Activated naive CD4-positive, alpha-beta T cell treated with Interleukin-2 at 50 U/mL for 16 hours (primary cell): Measurements from ENCODE around the gene RFX2.
"Not testable (repeated sequence)": the region's sequence is repeated elsewhere in the genome, so short reads cannot be mapped to it uniquely, and the experiment has no call there.

Source experiments
- DNase-seq: peaks from one replicate; pipeline ENCODE4 v3.0.0-alpha.2; 2020

Gene RFX2

DNA sequence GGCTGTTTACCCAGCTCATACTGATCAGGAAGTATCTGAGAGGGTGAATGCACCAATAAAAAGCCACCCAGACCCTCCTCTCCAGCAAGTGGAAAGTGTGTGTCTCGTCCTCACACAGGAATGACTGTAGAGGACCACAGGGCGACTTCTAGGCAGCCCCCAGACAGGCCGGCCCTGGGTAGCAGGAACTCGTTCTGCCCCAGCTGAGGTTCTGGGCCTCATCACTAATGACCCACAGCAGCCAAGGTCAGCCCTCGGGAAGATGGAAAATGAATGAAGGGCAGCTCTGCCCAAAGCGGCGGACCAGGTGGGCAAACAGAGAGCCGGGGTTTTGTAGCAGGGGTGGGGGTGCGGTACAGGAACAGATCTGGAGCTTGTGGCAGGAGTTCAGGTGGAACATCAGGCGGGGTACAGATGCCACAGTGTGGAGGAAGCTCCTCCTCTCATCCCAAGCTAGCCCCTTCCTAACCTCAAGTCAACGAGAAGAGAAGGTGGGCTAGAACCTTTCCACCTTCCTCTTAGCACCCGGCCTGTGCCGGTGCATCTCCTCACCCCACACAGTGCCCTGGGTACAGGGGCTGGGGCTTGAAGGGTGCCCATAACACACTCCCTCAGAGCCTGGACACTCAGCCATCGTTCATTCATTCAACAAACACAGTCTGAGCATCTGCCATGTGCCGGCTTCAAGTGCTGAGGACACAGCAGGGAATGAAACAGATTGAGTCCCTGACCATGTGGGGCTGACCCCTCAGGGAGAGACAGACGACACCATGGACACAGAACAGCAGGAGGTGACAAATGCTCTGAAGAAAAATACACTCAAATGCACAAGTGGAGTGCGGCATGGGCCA lies 36.2 kb downstream of the RFX2 start:
- no peak for DNase-seq

DNA sequence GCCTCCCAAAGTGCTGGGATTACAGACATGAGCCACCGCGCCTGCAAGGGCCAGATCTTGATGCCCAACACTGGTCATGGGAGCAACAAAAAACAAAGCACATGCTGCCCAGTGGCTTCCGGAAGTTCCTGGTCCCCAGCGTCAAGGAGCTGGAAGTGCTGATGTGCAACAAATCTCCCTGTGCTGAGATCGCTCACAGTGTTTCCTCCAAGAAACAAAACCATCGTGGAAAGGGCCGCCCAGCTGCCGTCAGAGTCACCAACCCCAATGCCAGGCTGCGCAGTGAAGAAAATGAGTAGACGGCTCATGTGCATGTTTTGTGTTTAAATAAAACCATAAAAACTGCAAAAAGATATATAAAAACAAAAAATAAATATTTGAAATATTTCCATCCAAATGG lies 37.1 kb downstream of the RFX2 start:
- DNase-seq: not testable (repeated sequence)

DNA sequence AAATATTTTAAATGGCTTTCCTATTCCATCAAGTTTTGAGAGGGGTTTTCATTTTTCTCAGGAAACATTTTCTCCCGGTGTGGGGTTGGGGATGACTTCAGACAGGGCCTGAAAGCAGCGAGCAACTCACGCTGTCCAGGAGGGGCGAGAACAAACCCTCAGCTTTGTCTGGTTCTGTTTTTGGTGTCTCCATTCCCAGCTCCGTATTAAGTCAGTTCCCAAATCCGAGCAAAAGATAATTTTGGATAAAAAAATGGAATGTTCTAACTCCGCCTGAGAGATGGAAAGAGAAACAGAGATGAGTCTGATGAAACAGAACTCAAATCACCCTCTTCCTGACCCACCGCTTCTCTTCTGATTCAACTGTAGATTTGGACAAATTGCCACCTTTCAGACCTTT lies 38.4 kb downstream of the RFX2 start:
- DNase-seq: no peak

DNA sequence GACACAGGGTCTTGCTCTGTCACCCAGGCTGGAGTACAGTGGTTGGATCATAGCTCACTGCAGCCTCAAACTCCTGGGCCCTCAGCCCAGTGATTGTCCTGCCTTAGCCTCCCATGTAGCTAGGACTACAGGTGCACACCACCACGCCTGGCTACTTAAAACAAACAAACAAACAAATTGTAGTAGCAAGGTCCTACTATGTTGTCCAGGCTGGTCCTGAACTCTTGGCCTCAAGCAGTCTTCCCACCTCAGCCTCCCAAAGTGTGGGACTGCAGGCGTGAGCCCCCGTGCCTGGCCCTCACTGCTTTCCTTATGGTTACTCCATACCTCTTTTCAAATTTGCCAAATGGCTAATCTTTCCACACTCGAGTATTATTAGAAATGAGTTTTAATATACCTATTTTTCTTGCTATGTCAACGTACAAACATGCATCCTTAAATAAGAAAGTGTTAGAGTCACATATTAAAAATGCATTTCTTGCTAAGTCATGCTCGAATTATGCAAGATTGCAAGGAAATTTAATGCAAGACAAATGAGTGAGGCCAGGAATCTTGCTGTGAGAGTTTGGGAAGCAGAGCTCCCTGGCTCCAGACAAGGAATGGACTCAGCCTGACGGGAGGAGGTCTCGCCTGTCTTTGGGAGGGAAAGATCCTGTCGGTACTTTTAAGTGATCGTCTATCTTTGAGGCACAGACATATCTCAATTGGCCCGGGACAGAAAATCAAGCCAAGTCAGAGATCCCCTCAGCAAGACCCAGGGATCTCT lies 39.4 kb downstream of the RFX2 start:
- DNase-seq: no peak

DNA sequence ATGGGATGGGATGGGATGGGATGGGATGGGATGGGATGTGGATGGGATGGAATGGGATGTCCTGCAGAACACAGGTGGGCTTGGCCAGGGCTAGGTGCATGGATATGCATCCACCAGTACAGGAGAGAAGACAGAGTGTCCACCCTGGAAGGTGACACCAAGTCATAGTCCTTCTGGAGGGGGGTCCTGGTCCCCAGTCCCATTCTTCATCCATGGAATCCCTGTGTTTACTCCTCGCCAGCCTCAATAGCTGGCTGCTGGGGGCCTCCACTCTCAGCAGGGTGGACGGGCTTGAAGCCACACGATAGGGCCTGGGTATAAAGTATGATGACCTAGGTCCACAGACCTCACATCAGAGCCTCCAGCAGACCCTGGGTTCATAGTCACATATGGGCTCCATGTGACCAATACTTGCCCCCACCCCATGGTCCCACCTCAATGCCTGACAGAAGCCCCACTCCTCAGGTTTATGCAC lies 40.1 kb downstream of the RFX2 start:
- DNase-seq: no peak

DNA sequence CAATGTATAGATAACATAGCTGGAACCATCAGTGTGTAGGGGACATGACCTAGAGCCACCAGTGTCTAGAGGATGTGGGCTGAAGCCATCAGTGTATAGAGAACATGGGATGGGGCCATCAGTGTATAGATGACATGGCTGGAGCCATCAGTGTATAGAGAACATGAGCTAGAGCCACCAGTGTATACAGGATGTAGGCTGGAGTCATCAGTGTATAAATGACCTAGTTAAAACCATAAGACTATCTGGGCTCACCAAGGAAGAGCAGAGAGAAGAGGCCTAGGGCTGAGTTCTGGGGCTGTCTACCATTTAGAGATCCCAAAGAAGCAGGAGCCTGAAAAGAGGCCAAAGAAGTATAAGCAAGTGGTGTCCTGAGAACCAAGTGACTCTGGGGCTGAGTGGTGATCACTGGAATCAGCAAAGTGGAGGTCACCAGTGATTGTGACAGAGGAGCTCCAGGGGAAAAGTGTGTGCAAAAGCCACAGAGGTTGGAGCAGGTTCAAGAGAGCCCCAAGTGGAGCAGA lies 41.0 kb downstream of the RFX2 start:
- DNase-seq: no peak

DNA sequence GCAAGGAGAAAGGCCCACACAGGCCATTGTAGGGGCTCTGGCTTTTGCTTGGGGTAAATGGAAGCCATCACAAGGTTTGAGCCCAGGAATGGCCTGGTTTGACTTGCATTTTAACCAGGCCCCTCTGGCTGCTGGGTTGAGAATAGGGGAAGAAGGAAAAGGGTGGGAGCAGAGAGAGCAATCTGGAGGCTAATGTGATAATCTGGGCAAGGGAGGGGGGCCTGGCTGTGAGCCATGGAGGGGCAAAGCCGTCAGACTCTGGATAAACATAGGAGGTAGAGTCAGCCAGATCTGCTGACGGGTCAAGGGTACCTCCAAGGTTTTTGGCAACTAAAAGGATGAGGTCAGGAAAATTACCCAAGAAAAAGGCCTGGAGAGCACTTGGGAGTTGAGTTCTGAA lies 41.6 kb downstream of the RFX2 start:
- DNase-seq: no peak

DNA sequence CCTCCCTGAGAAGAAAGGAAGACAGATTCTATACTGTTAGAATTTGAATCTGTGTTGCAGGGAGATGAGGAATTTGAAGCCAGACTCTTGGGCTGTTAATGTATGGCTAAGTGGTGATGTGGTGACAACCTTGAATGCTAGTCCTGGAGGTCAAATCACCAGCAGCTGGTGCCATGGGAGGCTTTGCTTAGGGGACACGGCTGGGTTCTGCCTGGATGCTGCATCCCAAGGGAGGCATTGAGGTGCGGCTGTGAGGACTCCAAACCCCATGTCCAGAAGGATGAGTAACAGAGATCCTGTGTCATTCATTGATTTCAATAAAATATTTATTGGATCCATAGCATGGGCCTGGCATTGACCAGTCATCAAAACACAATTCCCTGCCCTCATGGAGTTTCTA lies 42.3 kb downstream of the RFX2 start:
- no peak for DNase-seq

DNA sequence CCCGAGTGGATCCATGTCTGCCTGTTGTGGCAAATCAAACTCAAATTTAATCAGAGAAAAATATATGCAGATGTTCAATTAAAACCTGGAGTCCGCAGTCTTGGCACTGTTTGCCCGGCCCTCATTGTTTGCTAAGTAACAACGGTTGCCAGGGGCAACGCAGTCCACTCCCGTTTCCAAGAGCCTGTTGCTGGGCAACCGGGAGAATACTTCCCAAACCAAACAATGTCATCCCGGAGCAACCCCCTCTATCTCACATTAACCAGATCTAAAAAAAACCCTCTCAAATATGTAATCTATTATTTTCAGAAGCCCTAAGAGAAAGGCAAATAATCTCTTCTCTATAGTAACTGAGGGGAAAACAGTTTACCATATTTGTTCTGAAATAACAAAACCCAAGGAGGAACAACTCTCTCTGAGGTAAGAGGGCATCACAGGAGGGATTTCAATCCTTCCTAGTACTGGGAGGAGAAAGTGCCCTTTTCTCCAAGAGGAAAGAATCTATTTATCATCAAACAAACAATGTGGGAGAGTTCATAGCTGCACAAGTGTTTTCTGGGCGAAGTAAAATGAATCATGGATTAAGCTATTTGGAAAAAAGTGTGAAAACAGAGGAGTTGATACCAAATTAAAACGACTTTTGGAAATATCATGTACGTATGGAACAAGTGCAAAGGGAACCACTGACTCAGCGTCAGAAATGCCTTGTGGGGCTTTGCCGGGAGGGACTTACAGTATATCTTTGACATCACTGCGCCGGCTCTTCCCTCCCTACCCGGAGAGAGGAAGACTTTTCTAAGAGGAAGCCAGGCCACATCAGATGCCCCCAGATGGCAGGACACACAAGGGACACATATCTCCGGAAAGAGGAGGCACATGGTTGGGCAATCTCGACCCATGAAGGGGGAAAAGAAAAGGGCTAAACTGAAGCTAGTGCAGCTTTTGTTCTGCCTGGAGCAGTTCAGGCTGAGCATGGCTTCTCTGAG lies 43.3 kb downstream of the RFX2 start:
- DNase-seq: peak; percentile 44

DNA sequence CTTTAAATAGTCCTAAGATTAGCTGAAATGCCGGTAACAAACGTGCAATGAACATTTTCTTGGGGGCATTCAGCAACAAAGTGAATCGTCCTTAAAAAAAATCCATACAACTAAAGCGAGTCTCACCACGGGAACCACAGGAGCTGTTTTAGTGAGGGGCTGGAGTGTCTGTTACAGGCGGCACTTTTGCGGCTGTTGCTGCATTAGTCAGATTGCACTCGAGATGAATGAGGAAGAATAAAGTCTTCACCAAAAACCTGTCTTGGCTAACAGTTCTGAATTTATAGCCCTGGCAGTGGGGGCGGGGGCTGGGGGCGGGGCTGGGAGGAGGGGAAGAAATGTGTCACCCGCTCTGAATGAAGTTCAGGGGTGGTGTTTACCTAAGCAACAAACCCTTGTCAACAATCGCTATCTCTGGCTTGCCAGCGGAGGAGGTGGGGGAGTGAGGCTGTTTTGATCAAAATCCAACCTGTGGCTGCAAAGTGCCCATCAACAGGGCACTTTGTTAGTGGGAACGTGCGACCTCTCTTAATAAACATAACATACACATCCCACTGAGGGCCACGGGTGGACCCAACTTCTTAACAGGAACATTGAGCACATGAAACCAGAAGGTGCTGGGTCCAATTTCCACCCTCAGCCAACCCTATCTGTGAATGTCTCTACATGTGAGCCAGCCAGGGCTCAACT lies 44.5 kb downstream of the RFX2 start:
- peak; percentile 70 for DNase-seq

DNA sequence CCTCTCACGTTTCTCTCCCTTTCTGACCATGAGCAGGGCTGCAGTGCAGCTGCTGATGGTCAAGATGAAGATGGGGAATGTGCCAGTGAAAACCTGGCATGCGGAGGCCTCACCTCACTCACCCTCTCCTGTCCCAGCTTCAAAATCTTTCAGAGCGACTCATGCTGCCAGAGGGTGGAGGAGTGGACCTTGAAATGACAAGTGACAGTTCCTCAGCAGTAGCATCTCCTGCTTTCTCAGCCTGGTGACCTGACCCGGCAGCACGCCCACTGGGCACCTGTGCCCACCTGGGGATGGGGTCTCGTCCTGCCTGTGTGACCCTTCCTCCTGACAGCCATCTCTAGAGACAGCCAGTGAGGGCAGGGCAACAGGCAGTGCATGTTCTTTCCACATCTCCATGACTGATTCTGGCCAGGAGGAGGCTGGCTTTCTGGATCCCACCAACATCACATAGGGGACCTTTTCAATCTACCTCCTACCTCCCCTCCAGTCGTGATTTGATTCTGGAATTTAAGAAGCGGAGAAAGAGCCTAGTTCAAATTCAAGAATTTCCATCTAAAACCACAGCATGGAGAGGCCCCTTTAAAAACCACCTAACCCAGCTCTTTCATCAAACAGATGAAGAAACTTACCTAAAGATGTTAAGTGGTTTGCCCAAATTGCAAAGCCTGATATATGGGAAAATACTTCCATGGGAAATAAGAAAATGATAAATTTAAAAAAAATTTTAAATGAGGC lies 45.8 kb downstream of the RFX2 start:
- DNase-seq: no peak

DNA sequence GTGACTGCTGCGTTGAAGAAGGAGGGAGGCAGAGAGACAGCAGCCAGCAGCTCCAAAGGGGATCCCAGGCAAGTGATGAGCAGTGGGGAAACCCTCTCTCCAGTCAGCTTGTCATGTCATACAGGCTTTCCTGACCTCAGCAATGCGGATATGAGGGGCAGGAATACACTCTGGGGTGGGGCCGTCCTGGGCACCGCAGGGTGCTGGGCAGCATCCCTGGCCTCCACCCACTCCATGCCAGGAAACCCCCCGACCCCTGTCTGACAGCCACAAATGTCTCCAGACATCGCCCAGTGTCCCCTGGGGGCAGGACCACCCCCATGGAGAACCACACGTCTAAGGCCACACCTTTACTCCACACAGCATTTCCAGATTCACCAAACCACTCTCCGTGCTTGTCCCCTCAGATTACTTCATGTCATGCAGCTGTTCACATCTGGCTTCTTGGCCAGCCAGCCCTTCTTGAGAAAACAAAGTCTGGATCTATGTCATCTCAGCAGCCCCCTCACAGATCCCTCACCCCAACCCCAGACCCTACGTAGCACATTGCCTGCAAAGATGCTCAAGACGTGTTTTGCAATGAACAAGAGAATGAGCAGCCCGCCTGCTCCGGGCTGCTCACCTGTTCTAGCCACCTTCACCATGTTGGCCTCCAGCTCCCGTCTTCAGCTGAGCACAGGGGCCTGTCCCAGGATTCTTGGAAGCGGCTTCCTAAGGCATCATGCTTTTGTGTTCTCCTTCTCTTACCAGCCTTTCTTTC lies 46.5 kb downstream of the RFX2 start:
- no peak for DNase-seq

DNA sequence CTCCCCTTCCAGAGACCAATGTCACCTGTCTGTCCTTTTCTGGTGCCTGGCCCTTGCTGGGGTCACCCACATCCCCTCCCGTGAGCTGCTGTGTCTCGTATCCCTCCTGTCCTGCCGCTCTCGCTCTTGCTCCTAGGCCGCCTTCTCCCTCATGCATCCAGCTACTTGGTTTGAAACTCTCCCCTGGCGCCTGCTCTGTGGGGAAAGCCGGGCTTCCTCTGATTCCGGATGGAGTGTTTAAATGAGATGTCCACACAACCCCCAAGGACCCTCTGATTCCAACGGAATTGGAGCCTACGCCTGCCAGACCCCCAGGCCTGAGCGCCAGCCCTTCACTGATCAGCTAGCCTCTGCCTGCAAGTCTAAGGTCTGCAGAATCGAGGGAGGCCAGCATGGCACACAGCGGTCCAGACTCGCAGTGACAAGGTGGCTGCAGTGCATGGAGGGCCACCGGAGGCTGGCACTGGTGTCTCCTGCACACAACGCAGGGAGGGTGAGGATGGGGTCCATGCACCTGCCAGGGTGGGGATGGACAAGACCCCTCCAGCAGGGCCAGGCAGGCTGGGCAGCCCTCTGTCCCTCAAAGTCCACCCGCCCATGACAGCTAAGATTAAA lies 47.2 kb downstream of the RFX2 start:
- no peak for DNase-seq

DNA sequence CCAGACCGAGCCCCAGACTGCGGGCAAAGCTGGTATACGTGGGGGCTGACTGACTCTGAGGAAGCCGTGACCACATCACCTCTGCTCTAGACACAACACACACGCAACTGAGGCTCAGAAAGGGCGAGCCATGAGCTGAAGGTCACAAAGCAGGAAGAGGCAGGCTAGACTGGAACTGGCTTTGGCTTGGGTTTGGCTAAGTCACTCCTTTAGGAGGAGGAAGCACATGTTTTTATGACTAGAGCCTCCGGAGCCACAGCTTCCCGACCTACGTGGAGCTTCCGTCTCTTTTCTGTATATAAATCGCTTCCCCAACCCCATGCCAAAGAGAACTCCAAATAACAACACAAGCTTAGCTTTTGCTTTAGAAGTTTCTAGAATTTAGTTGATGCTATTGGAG lies 48.0 kb downstream of the RFX2 start:
- peak; percentile 47 for DNase-seq

DNA sequence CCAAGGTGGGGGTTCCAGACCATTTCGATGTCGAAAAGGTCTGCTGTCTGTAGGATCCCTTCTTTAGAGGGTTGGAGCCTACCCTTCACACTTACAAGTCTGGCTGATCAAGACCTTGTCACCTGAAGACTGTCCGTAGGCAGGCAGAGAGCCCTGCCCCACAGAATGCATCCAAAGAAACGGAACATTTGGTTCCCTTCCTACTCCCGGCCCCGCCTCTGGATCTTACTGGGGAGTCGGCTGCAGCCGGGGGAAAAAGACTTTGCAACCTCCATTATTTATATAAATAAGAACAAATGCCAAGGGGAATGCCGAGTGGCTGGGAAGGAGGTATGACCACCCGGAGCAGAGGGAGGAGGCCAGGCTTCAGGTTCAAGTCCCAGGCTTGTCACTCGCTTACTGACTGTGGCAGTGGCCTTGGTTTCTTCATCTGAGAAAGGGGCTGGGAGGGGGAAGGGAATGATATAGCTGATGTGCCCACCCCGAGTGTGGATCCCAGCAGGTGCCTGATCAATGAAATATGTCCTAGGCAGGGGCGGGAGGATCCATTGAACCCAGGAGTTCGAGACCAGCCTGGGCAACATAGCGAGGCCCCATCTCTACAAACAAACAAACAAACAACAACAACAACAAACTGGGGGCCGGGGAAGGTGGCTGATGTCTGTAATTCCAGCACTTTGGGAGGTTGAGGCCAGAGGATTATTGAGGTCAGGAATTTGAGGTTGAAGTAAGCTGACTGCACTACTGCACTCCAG lies 48.7 kb downstream of the RFX2 start:
- DNase-seq: no peak

DNA sequence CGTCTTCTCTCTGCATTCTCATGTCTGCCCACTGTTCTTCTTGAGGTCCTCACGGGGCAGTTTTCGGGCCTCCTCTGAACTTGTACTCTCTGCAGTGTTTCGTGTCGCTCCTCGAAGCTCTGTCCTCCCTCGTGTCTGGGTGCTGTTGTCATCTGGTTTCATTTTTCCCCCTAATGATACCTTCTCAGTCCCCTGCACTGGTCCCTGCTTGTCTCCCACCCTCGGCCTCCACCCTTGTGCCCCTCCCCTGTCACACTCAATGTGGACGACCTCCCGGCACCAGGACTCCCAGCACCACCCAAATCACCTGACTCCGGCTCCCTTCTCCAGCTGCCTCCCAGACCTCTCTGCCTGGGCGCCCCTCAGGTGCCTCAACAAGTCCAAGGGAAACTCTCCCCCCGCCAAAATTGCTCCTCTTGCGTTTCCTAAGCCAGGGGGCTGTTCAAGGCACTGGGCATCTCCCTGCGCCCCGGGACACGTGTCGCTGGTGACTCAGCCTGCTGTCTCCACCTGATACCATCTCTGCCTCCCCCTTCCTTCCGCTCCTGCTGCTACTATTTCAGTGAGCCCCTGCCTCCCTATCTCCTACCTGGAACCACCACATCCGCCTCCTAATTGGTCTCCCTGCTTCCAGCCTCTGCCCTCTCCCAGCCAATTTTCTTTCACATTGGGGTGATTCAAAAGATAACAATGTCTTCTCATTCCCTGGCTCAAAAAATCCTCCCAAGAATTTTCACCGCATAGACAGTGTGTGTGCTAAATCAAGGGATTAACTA lies 49.5 kb downstream of the RFX2 start:
- peak; percentile 55 for DNase-seq

DNA sequence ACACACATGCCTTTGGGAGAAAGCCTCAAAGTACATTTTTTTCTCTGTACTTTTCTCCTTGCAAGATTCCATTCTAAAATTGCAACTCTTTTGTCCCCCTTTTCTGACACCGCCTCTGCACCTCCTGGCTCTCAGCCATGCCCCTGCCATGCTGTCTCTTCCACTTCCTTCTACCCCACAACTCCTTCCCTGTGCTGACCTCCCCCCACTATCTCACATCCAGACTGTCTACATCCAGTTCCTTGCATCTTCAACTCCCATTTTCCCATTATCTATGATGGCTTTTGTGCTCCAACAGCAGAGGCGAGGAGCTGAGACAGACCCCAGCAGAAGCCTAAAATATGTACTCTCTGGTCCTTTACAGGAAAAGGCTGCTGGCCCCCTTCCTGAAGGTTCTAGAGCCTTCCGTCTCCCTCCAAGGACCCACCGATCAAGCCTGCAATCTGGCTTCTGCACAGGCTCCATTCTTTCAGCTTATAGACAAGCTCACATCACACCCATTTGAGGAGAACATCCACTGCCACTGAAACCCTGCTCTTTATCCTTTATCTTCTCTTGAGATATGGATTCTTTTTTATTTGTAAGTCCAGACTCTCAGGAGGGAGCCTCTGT lies 50.2 kb downstream of the RFX2 start:
- no peak for DNase-seq

DNA sequence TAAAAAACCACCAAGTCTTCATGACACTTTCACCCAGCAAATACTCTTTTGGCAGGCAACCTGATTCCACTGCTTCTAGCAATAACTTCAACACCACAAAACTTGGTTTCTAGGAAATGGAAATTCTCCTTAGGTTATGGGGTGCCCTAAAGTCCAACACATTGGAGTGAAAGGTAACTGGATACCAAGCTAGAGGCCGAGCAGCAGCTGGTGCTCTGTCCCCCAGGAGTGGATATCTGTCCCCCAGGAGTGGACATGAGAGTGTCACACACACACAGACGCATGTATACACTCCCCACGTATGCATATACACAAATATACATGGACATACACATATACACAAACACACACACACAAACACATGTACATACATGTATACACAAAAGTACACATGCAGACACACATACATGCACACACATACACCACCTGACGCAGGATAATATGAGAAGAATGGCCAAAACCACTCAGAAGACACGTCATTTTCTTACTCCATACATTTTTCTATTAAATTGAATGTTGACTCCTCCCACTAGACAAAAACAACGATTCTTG lies 50.8 kb downstream of the RFX2 start:
- no peak for DNase-seq
